Measurements from ENCODE around the gene ORC1. TPM values are rescaled to one million over a fixed set of nuclear protein-coding genes. Genes with fewer than 3 reads are reported as not detected.

ORC1 gene
- total RNA-seq, 1 experiment from 2014 or later: 25.6 TPM

DNA sequence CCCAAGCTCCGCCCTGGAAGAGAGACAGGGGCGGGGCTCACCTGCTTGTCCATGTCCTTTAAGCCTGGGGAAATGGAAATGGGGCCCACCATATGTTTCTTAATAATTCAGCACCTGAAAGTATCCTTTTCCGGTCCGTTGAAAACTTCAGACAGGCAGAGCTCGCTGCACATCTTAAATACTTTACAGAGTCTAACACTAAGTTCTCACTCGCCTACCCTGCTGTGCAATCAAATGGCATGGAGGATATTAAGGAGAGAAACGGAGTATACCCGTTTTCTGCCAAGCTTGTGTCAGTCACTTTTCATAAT, 37.8 kb downstream of the ORC1 start:
- Histone ChIP-seq H4K20me1 (ENCODE audit: insufficient read depth) (no peaks in the 10 kb centered on the region), H3K9me2 (ENCODE audit: insufficient read depth) (no peaks in the 10 kb centered on the region), H3K36me3 (ENCODE audit: control insufficient read depth in 1 of 2, insufficient read depth in 2 of 2, low read length in 2 of 2) (peaks cover 2 to 5% of the 10 kb centered on the region in 2 experiments; a peak in 3 of 4 replicates), H3K4me1 (ENCODE audit: control insufficient read depth in 1 of 2, insufficient read depth in 2 of 2, low read length in 2 of 2) (peaks cover 12 to 37% of the 10 kb centered on the region in 2 experiments; a peak in 3 of 4 replicates), H3K9me3 (ENCODE audit: control insufficient read depth in 1 of 2, insufficient read depth in 1 of 2, low read depth in 1 of 2, low read length in 2 of 2) (no peaks in the 10 kb centered on the region), H3K27me3 (ENCODE audit: insufficient read depth, low read length) (no peaks in the 10 kb centered on the region), H3K4me2 (ENCODE audit: low read length) (peak overlapping the region; percentile 97), H3K79me2 (ENCODE audit: insufficient read depth, low read length) (peaks cover 22% of the 10 kb centered on the region), H3K27ac (ENCODE audit: low read depth, low read length) (peak overlapping the region; percentile 91), H2AFZ (ENCODE audit: low read depth, low read length, poor library complexity, severe bottlenecking) (peak overlapping the region; percentile 55), H3K9ac (ENCODE audit: low read length) (no peak overlapping the region), H3K4me3 (replicated peaks in 1 of 2; ENCODE audit: low read depth in 1 of 2, low read length in 2 of 2) (peak overlapping the region; percentile 71 to 90)
- RAD21 ChIA-PET (ENCODE audit: low non-redundant PET in 1 of 2, low total read pairs in 2 of 2, uncharacterized antibody in 2 of 2, unreplicated experiment in 2 of 2): no interaction called here
- ATAC-seq: no peak
- intact Hi-C loops (cut with micrococcal nuclease): loop anchor here (5.0 kb wide), 1 partner anchor 321 kb away; no protein-coding TSS in a partner anchor
- no peak for DNase-seq (ENCODE audit: low read depth, low spot score)
- BruUV-seq (replicated peaks): no TSS peak
- POLR2A ChIA-PET: interaction anchor here (1.0 kb wide), 2 partner anchors 10 to 311 kb away, joined by 3 read pairs; partner anchors contain the start of gene TXNDC12
- TF ChIP-seq SRF (IDR thresholded peaks at IDR 0.05; ENCODE audit: low read depth) (no peak), EZH2 (IDR thresholded peaks at IDR 0.05) (no peak), ZNF274 (IDR thresholded peaks at IDR 0.05; ENCODE audit: low read depth, low read length) (no peak), FOSL1 (IDR thresholded peaks at IDR 0.05; ENCODE audit: low read depth) (no peak), POLR2AphosphoS5 (IDR thresholded peaks at IDR 0.05; ENCODE audit: low read depth, low read length) (no peak), EZH2phosphoT487 (IDR thresholded peaks at IDR 0.05; ENCODE audit: borderline replicate concordance) (no peak), RAD21 (IDR thresholded peaks at IDR 0.05; ENCODE audit: low read depth) (no peak), MAX (IDR thresholded peaks at IDR 0.05) (no peak)
- TF ChIP-seq, protein P1, sequence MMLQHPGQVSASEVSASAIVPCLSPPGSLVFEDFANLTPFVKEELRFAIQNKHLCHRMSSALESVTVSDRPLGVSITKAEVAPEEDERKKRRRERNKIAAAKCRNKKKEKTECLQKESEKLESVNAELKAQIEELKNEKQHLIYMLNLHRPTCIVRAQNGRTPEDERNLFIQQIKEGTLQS (IDR thresholded peaks at IDR 0.05): no peak
- TF ChIP-seq, protein P2, sequence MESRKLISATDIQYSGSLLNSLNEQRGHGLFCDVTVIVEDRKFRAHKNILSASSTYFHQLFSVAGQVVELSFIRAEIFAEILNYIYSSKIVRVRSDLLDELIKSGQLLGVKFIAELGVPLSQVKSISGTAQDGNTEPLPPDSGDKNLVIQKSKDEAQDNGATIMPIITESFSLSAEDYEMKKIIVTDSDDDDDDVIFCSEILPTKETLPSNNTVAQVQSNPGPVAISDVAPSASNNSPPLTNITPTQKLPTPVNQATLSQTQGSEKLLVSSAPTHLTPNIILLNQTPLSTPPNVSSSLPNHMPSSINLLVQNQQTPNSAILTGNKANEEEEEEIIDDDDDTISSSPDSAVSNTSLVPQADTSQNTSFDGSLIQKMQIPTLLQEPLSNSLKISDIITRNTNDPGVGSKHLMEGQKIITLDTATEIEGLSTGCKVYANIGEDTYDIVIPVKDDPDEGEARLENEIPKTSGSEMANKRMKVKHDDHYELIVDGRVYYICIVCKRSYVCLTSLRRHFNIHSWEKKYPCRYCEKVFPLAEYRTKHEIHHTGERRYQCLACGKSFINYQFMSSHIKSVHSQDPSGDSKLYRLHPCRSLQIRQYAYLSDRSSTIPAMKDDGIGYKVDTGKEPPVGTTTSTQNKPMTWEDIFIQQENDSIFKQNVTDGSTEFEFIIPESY (IDR thresholded peaks at IDR 0.05; ENCODE audit: extremely low read depth, insufficient replicate concordance, low read length): no peak
- TF ChIP-seq, protein P3, sequence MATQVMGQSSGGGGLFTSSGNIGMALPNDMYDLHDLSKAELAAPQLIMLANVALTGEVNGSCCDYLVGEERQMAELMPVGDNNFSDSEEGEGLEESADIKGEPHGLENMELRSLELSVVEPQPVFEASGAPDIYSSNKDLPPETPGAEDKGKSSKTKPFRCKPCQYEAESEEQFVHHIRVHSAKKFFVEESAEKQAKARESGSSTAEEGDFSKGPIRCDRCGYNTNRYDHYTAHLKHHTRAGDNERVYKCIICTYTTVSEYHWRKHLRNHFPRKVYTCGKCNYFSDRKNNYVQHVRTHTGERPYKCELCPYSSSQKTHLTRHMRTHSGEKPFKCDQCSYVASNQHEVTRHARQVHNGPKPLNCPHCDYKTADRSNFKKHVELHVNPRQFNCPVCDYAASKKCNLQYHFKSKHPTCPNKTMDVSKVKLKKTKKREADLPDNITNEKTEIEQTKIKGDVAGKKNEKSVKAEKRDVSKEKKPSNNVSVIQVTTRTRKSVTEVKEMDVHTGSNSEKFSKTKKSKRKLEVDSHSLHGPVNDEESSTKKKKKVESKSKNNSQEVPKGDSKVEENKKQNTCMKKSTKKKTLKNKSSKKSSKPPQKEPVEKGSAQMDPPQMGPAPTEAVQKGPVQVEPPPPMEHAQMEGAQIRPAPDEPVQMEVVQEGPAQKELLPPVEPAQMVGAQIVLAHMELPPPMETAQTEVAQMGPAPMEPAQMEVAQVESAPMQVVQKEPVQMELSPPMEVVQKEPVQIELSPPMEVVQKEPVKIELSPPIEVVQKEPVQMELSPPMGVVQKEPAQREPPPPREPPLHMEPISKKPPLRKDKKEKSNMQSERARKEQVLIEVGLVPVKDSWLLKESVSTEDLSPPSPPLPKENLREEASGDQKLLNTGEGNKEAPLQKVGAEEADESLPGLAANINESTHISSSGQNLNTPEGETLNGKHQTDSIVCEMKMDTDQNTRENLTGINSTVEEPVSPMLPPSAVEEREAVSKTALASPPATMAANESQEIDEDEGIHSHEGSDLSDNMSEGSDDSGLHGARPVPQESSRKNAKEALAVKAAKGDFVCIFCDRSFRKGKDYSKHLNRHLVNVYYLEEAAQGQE (IDR thresholded peaks at IDR 0.05; ENCODE audit: low read depth): no peak
- CTCF ChIA-PET: no interaction called here

Data from HCT116 (cell line).